Astrocyte (in vitro differentiated cells and primary cell): ENCODE results near the gene FAM209A. TPM values are rescaled to one million over a fixed set of nuclear protein-coding genes. Genes with fewer than 3 reads are reported as not detected.

Experiments used
- DNase-seq: peaks from one replicate; pipeline ENCODE4 v3.0.0-alpha.2; 2010; ENCODE audit warnings: low read depth
- FAIRE-seq: peaks from 2 replicates; lab custom pipeline; 2011; peaks lifted over from hg19 to GRCh38; lab: Jason Lieb, UNC
- H2AFZ ChIP-seq: 2 replicates; pipeline ENCODE4 v1.6.0; 2012; ENCODE audit warnings: low read depth, low read length, inconsistent platforms
- H3K27ac ChIP-seq: 2 replicates; pipeline ENCODE4 v1.5.1; 2011; ENCODE audit warnings: low read depth, low read length, inconsistent platforms
- H3K27me3 ChIP-seq: 2 replicates; pipeline ENCODE4 v1.6.0; 2011; ENCODE audit warnings: low read length, inconsistent platforms; ENCODE audit not compliant: insufficient read depth
- H3K36me3 ChIP-seq: 2 replicates; pipeline ENCODE4 v1.5.1; 2011; ENCODE audit warnings: low read length, inconsistent platforms; ENCODE audit not compliant: insufficient read depth
- H3K4me1 ChIP-seq: 2 replicates; pipeline ENCODE4 v1.5.1; 2011; ENCODE audit warnings: low read length, inconsistent platforms; ENCODE audit not compliant: insufficient read depth
- H3K4me2 ChIP-seq: 2 replicates; pipeline ENCODE4 v1.6.0; 2012; ENCODE audit warnings: low read length, inconsistent platforms
- H3K4me3 ChIP-seq: 2 replicates; pipeline ENCODE4 v1.5.1; 2011; ENCODE audit warnings: low read depth, mild to moderate bottlenecking, low read length, inconsistent platforms; ENCODE audit not compliant: insufficient read depth
- H3K79me2 ChIP-seq: 2 replicates; pipeline ENCODE4 v1.6.0; 2012; ENCODE audit warnings: mild to moderate bottlenecking, low read length, inconsistent platforms; ENCODE audit not compliant: insufficient read depth
- H3K9ac ChIP-seq: 2 replicates; pipeline ENCODE4 v1.6.0; 2012; ENCODE audit warnings: mild to moderate bottlenecking, low read length, inconsistent platforms
- H3K9me3 ChIP-seq: 2 replicates; pipeline ENCODE4 v1.5.1; 2012; ENCODE audit warnings: low read depth, mild to moderate bottlenecking, low read length, inconsistent platforms; ENCODE audit not compliant: insufficient read depth
- H4K20me1 ChIP-seq: 2 replicates; pipeline ENCODE4 v1.6.0; 2012; ENCODE audit warnings: low read length, inconsistent platforms; ENCODE audit not compliant: insufficient read depth
- H3K27ac Mint-ChIP-seq: one replicate; pipeline ENCODE4 v1.8.0; 2021; ENCODE audit warnings: mild to moderate bottlenecking, mixed read lengths; ENCODE audit not compliant: unreplicated experiment
- H3K27me3 Mint-ChIP-seq: one replicate; pipeline ENCODE4 v1.8.0; 2021; ENCODE audit warnings: low read depth, mixed read lengths; ENCODE audit not compliant: unreplicated experiment
- H3K36me3 Mint-ChIP-seq: one replicate; pipeline ENCODE4 v1.8.0; 2021; ENCODE audit warnings: low read depth, mixed read lengths; ENCODE audit not compliant: unreplicated experiment
- H3K4me1 Mint-ChIP-seq: one replicate; pipeline ENCODE4 v1.8.0; 2021; ENCODE audit warnings: low read depth, mixed read lengths; ENCODE audit not compliant: unreplicated experiment
- H3K4me3 Mint-ChIP-seq: one replicate; pipeline ENCODE4 v1.8.0; 2021; ENCODE audit warnings: mild to moderate bottlenecking, moderate library complexity, mixed read lengths; ENCODE audit not compliant: unreplicated experiment
- H3K9me3 Mint-ChIP-seq: one replicate; pipeline ENCODE4 v1.8.0; 2021; ENCODE audit warnings: mild to moderate bottlenecking, mixed read lengths; ENCODE audit not compliant: unreplicated experiment
- EZH2 ChIP-seq: IDR thresholded peaks from 2 replicates; pipeline ENCODE4 v1.6.1; 2012; ENCODE audit warnings: mild to moderate bottlenecking, low read length, inconsistent platforms; ENCODE audit not compliant: insufficient read depth
- total RNA-seq: library from RNA; stranded (reverse); gene quantifications from 2 replicates; pipeline ENCODE4 v1.2.1, GENCODE V29; 2021
- TF ChIP-seq, protein P1 (sequence below): IDR thresholded peaks from 2 replicates; pipeline ENCODE4 v1.5.1; 2011; ENCODE audit warnings: low read depth, mild to moderate bottlenecking, inconsistent platforms, low read length, moderate library complexity; ENCODE audit not compliant: insufficient read depth

FAM209A gene
- total RNA-seq, 1 donor from 2014 or later: 0.32 TPM

DNA sequence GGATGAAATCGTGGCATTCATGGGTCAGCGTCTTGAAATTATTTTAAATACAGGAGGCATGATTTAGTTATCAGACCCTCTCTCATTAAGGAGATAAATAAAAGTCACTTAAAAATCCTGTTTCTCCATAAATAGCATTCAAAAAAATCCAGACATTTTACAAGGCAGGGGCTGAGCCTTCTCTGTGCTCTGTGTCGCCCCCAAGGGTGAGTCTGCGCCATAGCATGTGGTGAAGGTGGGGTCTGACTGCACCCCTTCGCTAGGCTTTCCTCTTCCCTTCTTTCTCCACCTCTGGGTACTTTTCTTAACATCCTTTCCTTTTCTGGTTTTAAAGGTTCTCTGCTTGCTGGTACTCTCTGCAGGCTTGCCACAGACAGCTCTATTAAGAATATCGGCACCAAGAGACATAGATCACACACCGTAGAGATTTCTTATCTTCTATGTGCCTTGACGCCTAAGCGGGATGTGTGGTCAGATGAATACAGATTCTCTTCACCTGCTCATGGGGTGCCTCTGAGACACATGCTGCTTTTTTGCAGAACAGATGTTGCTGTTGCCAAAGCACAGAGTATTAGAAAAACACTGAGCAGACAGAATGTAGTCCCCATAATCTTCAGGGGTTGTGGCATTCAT lies 20.1 kb upstream of the FAM209A start:
- no peak overlapping the region for H2AFZ ChIP-seq
- H3K4me2 ChIP-seq: no peak overlapping the region
- Mint-ChIP-seq H3K27me3 (no peaks in the 10 kb centered on the region), H3K27ac (no peak overlapping the region), H3K9me3 (no peaks in the 10 kb centered on the region), H3K4me3 (no peak overlapping the region), H3K4me1 (no peaks in the 10 kb centered on the region), H3K36me3 (peaks cover 8% of the 10 kb centered on the region)
- H3K27ac ChIP-seq: no peak overlapping the region
- H3K27me3 ChIP-seq: no peaks in the 10 kb centered on the region
- peaks cover 36% of the 10 kb centered on the region for H4K20me1 ChIP-seq
- H3K4me3 ChIP-seq: no peak overlapping the region
- FAIRE-seq: no peak
- H3K36me3 ChIP-seq: peaks cover 2% of the 10 kb centered on the region
- no peaks in the 10 kb centered on the region for H3K9me3 ChIP-seq
- H3K9ac ChIP-seq: no peak overlapping the region
- H3K4me1 ChIP-seq: no peaks in the 10 kb centered on the region
- TF ChIP-seq, protein P1, sequence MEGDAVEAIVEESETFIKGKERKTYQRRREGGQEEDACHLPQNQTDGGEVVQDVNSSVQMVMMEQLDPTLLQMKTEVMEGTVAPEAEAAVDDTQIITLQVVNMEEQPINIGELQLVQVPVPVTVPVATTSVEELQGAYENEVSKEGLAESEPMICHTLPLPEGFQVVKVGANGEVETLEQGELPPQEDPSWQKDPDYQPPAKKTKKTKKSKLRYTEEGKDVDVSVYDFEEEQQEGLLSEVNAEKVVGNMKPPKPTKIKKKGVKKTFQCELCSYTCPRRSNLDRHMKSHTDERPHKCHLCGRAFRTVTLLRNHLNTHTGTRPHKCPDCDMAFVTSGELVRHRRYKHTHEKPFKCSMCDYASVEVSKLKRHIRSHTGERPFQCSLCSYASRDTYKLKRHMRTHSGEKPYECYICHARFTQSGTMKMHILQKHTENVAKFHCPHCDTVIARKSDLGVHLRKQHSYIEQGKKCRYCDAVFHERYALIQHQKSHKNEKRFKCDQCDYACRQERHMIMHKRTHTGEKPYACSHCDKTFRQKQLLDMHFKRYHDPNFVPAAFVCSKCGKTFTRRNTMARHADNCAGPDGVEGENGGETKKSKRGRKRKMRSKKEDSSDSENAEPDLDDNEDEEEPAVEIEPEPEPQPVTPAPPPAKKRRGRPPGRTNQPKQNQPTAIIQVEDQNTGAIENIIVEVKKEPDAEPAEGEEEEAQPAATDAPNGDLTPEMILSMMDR: peak; percentile 39
- no peak for TF ChIP-seq EZH2
- peaks cover 17% of the 10 kb centered on the region for H3K79me2 ChIP-seq
- DNase-seq: no peak

DNA sequence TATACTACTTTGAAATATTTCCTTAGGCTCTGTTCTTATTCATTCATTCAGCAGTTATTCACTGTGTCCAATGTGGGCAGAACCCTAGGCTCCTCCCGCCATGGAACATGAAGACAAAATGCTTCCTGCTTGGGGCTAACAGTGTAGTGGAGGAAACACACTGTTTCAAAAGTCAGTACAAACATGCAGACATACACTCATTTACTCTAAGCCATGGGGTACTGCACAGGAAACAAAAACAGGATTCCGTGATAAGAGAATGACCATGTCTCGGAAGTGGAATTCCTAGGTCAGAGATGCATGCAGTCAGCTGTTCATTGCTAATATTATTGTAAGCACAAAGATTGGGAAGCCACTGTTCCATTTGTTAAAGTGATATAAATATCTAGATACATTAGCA lies 18.4 kb upstream of the FAM209A start:
- Histone ChIP-seq H3K27me3 (no peaks in the 10 kb centered on the region), H2AFZ (no peak overlapping the region), H3K4me2 (no peak overlapping the region), H3K79me2 (peaks cover 19% of the 10 kb centered on the region), H3K27ac (no peak overlapping the region), H3K9me3 (no peaks in the 10 kb centered on the region), H3K4me3 (no peak overlapping the region), H3K9ac (no peak overlapping the region), H3K4me1 (no peaks in the 10 kb centered on the region), H3K36me3 (peaks cover 2% of the 10 kb centered on the region), H4K20me1 (peaks cover 33% of the 10 kb centered on the region)
- no peaks in the 10 kb centered on the region for H3K27me3 Mint-ChIP-seq
- DNase-seq (no peak), FAIRE-seq (no peak)
- TF ChIP-seq, protein P1: no peak
- no peak for TF ChIP-seq EZH2
- H3K36me3 Mint-ChIP-seq: peaks cover 10% of the 10 kb centered on the region
- no peaks in the 10 kb centered on the region for H3K4me1 Mint-ChIP-seq
- H3K27ac Mint-ChIP-seq: no peak overlapping the region
- H3K4me3 Mint-ChIP-seq: no peak overlapping the region
- H3K9me3 Mint-ChIP-seq: no peaks in the 10 kb centered on the region

DNA sequence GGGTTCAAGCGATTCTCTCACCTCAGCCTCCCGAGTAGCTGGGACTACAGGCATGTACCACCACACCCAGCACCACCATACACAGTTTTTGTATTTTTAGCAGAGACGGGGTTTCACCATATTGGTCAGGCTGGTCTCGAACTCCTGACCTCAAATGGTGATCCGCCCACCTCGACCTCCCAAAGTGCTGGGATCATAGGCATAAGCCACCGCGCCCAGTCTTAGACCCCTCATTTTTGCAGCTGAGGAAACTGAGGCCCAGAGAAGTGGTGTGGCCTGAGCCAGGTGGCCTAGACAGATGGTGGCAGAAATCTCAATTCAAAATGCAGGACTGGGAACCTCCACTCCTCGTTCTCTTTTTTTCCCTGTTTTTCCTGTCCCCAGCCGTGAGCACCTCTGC lies 12.6 kb upstream of the FAM209A start:
- TF ChIP-seq, protein P1: no peak
- TF ChIP-seq EZH2: no peak
- no peak overlapping the region for H3K27ac ChIP-seq
- H3K27me3 Mint-ChIP-seq: no peaks in the 10 kb centered on the region

More for the DNA sequence above, 12.6 kb upstream of the FAM209A start:
- FAIRE-seq (no peak), DNase-seq (no peak)
- H3K9me3 Mint-ChIP-seq: no peaks in the 10 kb centered on the region
- Histone ChIP-seq H3K27me3 (no peaks in the 10 kb centered on the region), H3K79me2 (peaks cover 11% of the 10 kb centered on the region), H3K4me3 (no peak overlapping the region), H2AFZ (no peak overlapping the region), H3K4me2 (no peak overlapping the region), H3K36me3 (peaks cover 4% of the 10 kb centered on the region), H4K20me1 (peaks cover 11% of the 10 kb centered on the region), H3K9me3 (no peaks in the 10 kb centered on the region), H3K9ac (no peak overlapping the region), H3K4me1 (no peaks in the 10 kb centered on the region)
- H3K27ac Mint-ChIP-seq: peak overlapping the region; percentile 7
- H3K36me3 Mint-ChIP-seq: peaks cover 10% of the 10 kb centered on the region
- H3K4me3 Mint-ChIP-seq: no peak overlapping the region
- peaks cover 16% of the 10 kb centered on the region for H3K4me1 Mint-ChIP-seq
